Activated CD4-positive, alpha-beta memory T cell treated with anti-CD3 and anti-CD28 coated beads for 36 hours (primary cell): ENCODE data around the gene ASXL1. TPM values are rescaled to one million over a fixed set of nuclear protein-coding genes. Genes with fewer than 3 reads are reported as not detected.
"Not testable (repeated sequence)": the region's sequence is repeated elsewhere in the genome, so short reads cannot be mapped to it uniquely, and the experiment has no call there.

ENCODE experiments used
- CTCF ChIA-PET: fragments of 350-600 bp; sonication (Branson Sonifier 250); formaldehyde crosslinking; loops from one replicate; lab custom pipeline; 2021; ENCODE audit warnings: antibody characterized with exemption, inconsistent platforms; lab: Charles Lee
- POLR2A ChIA-PET: fragments of 350-600 bp; sonication (Branson Sonifier 250); formaldehyde crosslinking; loops from one replicate; lab custom pipeline; 2021; ENCODE audit warnings: antibody characterized with exemption; lab: Charles Lee
- DNase-seq: peaks from one replicate; pipeline ENCODE4 v3.0.0-alpha.2; 2020
- H3K27ac Mint-ChIP-seq: one replicate; pipeline ENCODE4 v1.8.0; 2021; ENCODE audit warnings: mixed read lengths
- H3K27me3 Mint-ChIP-seq: one replicate; pipeline ENCODE4 v1.8.0; 2021; ENCODE audit warnings: mixed read lengths
- H3K36me3 Mint-ChIP-seq: one replicate; pipeline ENCODE4 v1.8.0; 2021; ENCODE audit warnings: mixed read lengths
- H3K4me1 Mint-ChIP-seq: one replicate; pipeline ENCODE4 v1.8.0; 2021; ENCODE audit warnings: low read depth, mixed read lengths
- H3K4me3 Mint-ChIP-seq: one replicate; pipeline ENCODE4 v1.8.0; 2021; ENCODE audit warnings: mild to moderate bottlenecking, mixed read lengths
- H3K9me3 Mint-ChIP-seq: one replicate; pipeline ENCODE4 v1.8.0; 2021; ENCODE audit warnings: mixed read lengths
- intact Hi-C: fragments of 100-400 bp; cut with micrococcal nuclease; formaldehyde crosslinking; loops from one replicate; pipeline ENCODE4 v1.15.1; 2023
- total RNA-seq, 2 experiments: library from RNA; stranded (reverse); gene quantifications; one replicate each; pipeline ENCODE4 v1.2.3, GENCODE V29; 2021

The ASXL1 gene
- total RNA-seq, 2 experiments from 2014 or later, result 141 to 147 TPM

DNA sequence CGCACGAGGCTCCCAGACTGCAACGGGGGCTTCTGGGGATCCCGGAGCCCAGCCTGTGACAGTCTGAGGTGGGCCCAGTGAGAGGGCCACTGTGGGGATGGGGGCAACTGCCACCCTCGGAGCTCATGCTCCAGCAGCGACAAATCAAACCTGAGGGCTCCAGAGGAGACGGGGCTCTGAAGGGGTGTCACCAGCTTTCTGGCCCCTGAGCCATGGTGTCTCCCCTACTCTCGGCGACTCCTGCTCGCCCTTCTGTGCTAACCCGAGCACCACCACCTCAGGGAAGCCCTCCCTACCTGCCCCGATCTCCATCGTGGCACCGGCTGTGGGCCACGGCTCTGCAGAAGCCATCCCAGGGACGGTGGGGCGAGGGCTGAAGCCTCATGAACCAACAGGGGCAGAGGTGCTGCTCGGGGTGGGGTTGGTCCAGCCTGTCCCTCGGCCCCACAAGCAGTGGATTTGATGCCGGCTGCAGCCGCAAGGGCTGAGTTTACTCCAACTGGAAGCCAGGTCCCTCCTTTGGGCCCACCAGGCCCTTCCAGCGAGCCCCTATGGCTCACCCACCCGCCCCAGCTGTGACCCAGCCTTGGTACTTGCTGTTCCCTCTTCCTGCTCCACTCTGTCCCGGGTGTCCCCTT lies 102.7 kb downstream of the ASXL1 start:
- ChIA-PET CTCF (no interaction called here), POLR2A (no interaction called here)
- H3K36me3 Mint-ChIP-seq, result peaks cover 3% of the 10 kb centered on the region
- no peak overlapping the region for H3K27ac Mint-ChIP-seq
- DNase-seq, result no peak
- H3K27me3 Mint-ChIP-seq, result no peaks in the 10 kb centered on the region
- H3K4me3 Mint-ChIP-seq, result no peak overlapping the region
- H3K9me3 Mint-ChIP-seq, result no peaks in the 10 kb centered on the region
- peaks cover 3% of the 10 kb centered on the region for H3K4me1 Mint-ChIP-seq
- intact Hi-C loops, result no loop called here

DNA sequence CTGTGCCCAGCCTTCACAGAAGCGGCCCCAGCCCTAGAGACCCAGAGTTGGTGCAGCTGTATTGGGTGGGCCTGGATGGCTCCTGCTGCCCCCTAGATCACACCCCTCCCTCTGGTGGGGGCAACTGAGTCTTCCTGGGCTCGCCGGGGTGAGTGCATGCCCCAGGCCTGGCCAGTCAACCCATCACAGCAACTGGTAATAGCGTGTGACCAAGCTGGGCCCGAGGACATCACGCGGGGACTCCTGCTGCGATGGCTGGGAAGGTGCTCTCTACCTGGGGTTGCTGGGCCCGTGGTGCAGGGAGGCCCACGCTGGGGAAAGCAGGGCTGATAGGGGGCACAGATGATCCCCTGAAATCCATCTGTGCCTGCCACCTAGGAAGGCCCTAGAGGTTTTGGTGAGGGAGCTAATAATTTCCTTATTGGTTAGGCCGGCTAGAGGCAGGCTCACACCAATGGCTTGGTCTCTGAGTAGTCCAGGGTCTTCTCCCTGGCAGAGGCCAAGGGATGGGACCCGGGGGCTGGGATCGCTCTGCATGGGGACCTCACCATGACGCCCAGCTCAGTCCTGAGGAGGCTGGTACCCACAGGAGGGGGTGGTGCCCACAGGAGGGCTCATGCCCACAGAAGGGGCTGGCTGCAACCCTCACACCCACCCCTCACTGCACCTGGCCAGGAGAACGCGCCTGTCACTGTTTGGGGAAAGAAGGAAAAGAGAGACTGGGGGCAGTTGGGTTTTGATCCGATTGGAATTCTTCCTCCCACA lies 103.9 kb downstream of the ASXL1 start:
- intact Hi-C loops, result no loop called here
- ChIA-PET CTCF (no interaction called here), POLR2A (interaction anchor here (0.8 kb wide), 1 partner anchor 25 kb away, joined by 3 read pairs; no protein-coding TSS in a partner anchor)
- Mint-ChIP-seq H3K27me3 (no peaks in the 10 kb centered on the region), H3K36me3 (peaks cover 3% of the 10 kb centered on the region), H3K4me3 (no peak overlapping the region), H3K4me1 (peaks cover 3% of the 10 kb centered on the region), H3K9me3 (no peaks in the 10 kb centered on the region), H3K27ac (no peak overlapping the region)
- DNase-seq, result no peak

DNA sequence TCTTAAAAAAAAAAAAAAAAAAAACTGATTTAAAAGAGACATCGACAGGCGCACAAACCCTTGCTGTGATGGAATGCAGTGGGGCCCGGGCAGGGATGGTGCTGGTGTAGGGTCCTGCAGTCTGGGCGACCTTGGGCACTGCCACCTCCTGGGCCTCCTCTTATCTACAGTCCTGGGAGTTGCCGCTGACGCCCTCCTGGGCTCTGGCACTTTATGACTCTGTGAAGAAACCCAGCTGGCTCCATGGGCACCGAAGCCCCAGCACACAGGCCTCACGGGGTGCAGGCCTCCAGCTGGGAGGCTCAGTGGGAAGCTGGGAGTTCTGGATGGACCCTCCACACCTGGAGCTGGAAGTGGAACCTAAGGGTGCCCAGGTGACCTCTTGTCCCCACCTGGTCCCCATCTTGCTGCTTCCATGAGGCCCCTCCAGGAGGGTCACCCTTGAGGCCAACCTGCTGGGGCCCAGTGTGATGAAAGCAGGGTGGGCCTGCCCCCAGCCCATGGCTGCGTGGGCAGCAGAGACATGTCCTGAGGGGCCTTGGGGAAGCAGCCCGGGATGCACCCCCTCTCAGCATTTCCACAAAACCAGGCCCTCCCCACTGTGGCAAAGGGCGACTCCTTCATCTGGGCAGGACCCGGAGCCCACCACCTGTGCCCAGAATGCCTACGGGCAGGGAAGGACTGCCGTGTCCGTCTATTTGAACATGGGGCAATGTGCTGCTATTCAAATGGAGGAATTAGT lies 104.9 kb downstream of the ASXL1 start:
- CTCF ChIA-PET, result no interaction called here
- POLR2A ChIA-PET, result interaction anchor here (0.8 kb wide), 1 partner anchor 26 kb away, joined by 3 read pairs; no protein-coding TSS in a partner anchor

DNA sequence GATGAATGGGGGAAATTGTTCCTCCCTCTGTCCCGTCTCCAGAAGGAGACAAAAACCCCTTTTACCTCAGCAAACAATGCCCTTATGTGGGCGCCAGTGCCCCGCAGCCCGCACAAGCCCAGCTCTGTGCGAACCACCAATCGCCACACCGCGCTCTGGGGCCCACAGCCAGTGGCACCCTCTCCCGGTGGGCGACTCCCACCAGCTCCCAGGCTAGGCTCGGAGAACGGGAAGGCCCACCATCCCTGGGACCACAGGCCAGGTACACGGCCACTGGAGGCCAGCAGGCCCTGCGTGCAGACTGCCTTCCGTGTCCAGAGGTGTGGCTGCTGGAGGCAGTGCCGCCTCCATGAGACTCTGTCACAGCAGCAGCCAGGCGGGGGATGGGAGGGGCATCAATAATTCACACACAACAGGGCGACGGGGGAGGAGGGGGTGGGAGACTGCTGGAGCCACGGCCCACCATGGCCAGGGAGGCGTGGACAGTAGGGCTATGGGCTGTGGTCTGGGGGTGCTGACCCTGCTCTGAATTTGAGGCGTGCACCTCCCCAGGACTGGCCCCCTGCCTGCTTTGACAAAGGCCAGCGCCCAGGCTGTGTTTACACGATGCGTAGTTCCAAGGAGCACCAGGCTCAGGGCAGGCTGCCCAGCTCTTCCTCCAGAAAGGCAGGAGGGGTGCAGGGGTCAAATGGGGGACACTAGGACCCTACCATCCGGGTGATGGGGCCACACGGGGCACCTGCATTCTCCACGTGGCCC lies 105.7 kb downstream of the ASXL1 start:
- DNase-seq, result no peak
- H3K27ac Mint-ChIP-seq, result no peak overlapping the region
- H3K36me3 Mint-ChIP-seq, result peaks cover 3% of the 10 kb centered on the region
- ChIA-PET POLR2A (no interaction called here), CTCF (no interaction called here)
- no peaks in the 10 kb centered on the region for H3K4me1 Mint-ChIP-seq
- no peaks in the 10 kb centered on the region for H3K9me3 Mint-ChIP-seq
- no peaks in the 10 kb centered on the region for H3K27me3 Mint-ChIP-seq
- no peak overlapping the region for H3K4me3 Mint-ChIP-seq
- intact Hi-C loops, result no loop called here

More for the DNA sequence above, 104.9 kb downstream of the ASXL1 start:
- Mint-ChIP-seq H3K9me3 (no peaks in the 10 kb centered on the region), H3K36me3 (peaks cover 3% of the 10 kb centered on the region), H3K27me3 (no peaks in the 10 kb centered on the region), H3K4me1 (peaks cover 1% of the 10 kb centered on the region), H3K27ac (no peak overlapping the region), H3K4me3 (no peak overlapping the region)
- intact Hi-C loops, result no loop called here
- DNase-seq, result no peak

DNA sequence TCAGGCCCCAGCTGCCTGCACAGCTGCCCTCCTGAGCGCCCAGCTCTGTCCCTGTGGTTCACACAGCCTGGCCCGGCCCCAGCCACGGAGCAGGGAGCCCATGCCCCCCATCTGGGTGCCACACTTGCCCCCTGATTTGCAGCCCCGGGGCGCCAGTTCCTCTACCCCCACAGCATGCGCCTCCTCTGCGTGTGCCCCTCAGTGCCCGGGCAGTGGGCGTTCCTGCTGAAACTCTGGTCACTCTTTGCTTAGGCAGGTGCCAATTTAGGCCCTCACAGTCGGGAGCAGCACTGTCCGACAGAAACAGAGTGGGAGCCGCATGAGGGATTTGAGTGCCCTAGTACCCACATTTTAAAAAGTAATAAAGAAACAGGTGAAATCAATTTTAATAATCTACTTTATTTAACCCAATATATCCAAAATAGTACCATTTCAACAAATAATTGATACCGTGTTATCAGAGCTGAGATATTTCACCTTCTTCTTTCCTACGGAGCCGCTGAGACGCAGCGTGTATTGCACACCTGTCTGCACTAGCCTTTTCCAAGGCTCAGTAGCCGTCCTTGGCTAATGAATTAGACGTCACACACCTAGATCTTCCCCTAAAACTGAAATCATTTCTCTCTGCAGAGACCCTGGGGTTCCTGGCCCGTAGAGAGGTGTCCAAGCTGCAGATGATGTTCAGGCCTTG lies 106.4 kb downstream of the ASXL1 start:
- Mint-ChIP-seq H3K27me3 (no peaks in the 10 kb centered on the region), H3K9me3 (no peaks in the 10 kb centered on the region), H3K36me3 (peaks cover 3% of the 10 kb centered on the region), H3K27ac (no peak overlapping the region), H3K4me3 (no peak overlapping the region), H3K4me1 (no peaks in the 10 kb centered on the region)
- no peak for DNase-seq
- intact Hi-C loops, result loop anchor here (5.0 kb wide), 1 partner anchor 188 kb away; no protein-coding TSS in a partner anchor
- ChIA-PET CTCF (no interaction called here), POLR2A (no interaction called here)

DNA sequence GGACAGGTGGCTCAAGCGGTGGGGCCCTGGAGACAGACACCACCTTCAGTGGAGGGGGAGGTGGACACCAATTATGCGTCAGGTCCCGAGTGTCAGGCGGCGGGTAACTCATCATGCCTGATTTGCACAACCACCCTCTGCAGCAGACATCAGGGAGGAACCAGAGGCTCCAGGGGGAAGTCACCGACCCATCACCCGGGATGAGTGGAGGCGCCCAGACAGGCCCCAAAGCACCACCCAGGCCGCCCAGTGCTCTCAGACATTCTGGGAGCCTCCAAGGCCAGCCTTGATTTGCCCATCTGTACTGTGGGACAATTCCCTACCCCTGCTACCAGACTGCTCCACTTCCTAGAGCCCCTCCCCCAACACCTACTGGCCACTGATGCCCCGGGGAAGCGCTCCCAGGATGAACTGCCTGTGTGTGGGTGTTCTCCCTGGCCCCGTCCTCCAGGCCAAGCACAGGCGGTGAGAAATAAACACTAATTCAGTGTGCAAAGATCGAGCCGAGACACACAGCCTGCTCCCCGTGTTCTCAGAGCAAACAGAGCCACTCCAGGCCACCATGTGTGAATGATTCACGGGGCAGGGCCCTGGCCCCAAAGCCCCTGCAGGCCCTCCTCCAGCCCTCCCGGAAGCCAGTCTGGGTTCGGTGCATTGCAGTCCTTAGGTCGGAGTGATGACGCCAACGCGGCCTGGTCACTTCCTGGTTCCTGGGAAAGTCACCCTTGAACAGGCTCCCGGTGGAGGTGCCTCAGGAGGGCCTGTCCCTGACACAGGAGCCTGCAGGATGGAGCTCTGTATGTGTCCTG lies 107.2 kb downstream of the ASXL1 start:
- DNase-seq, result no peak
- ChIA-PET CTCF (no interaction called here), POLR2A (no interaction called here)
- Mint-ChIP-seq H3K4me3 (no peak overlapping the region), H3K27me3 (no peaks in the 10 kb centered on the region), H3K36me3 (peaks cover 3% of the 10 kb centered on the region), H3K27ac (no peak overlapping the region), H3K9me3 (no peaks in the 10 kb centered on the region), H3K4me1 (peaks cover 2% of the 10 kb centered on the region)
- intact Hi-C loops, result loop anchor here (5.0 kb wide), 1 partner anchor 187 kb away; no protein-coding TSS in a partner anchor

DNA sequence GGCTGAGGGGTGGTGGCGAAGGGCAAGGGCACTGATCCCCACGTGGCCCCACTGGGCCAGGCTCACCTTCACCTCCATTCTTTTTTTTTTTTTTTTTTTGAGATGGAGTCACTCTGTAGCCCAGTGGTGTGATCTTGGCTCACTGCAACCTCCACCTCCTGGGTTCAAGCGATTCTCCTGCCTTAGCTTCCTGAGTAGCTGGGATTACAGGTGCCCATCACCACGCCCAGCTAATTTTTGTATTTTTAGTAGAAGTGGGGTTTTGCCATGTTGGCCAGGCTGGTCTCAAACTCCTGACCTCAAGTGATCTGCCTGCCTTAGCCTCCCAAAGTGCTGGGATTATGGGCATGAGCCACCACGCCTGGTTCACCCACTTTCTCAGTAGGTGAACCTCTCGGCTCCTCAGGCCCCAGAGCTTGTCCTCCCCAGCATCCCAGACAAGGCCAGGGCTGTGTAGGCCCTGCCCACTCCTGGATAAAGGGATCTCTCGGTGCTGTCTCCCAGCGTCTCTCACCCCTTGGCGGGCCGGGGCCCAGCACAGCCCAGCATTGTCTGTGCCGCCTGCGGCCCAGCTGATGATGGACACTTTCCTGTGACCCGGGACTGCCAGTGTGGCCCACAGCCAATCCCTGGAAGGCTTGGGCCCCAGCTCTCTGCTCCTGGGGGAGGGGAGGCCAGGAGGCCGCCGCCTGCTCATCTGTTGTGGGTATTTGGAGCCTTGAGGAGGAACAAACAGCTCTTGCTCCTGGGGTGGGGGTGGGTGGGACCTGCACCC lies 108.0 kb downstream of the ASXL1 start:
- intact Hi-C loops, result loop anchor here (5.0 kb wide), 1 partner anchor 186 kb away; no protein-coding TSS in a partner anchor
- H3K9me3 Mint-ChIP-seq, CTCF ChIA-PET, POLR2A ChIA-PET, DNase-seq, H3K4me1 Mint-ChIP-seq, H3K27me3 Mint-ChIP-seq, H3K4me3 Mint-ChIP-seq, H3K36me3 Mint-ChIP-seq, H3K27ac Mint-ChIP-seq: not testable (repeated sequence)

DNA sequence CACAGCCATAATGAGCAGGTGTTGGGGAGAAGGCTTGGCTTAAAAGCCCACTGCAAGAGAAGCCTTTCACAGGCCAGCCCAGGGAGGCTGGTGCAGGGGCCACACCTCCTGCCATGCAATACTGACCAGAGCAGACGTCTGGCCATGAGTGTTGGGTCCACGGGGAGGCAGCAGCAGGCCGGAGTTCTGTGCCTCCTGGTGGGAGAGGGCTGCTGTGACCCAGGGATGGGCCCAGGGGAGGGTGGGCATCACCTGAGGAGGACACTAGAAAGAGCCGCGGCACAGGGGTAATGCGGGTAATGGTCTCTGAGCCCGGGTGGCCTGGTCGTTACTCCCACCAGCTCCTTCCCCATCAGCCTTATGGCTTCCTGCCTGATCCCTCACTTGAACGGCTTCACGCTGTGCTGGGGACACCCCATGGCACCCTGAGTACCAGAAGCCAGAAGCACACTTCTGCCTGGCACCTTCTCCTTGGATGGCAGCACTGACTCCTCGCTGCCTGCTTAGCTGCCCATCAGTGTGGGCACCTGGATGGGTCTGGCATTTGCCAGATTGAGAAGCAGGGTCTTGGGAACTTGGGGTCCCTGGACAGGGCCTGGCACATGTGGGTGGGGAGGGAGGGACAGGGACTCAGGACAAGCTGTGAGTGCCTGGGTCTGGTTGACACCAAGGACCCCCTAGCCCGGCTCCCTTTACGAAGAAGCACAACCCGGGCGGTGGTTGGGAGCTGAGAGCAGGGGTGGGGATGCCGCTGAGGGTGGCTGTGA lies 108.8 kb downstream of the ASXL1 start:
- no peak overlapping the region for H3K4me3 Mint-ChIP-seq
- H3K4me1 Mint-ChIP-seq, result peaks cover 2% of the 10 kb centered on the region
- DNase-seq, result no peak
- peaks cover 3% of the 10 kb centered on the region for H3K36me3 Mint-ChIP-seq
- ChIA-PET CTCF (no interaction called here), POLR2A (no interaction called here)
- no peaks in the 10 kb centered on the region for H3K9me3 Mint-ChIP-seq
- no peak overlapping the region for H3K27ac Mint-ChIP-seq
- no peaks in the 10 kb centered on the region for H3K27me3 Mint-ChIP-seq
- intact Hi-C loops, result loop anchor here (5.0 kb wide), 1 partner anchor 185 kb away; no protein-coding TSS in a partner anchor

DNA sequence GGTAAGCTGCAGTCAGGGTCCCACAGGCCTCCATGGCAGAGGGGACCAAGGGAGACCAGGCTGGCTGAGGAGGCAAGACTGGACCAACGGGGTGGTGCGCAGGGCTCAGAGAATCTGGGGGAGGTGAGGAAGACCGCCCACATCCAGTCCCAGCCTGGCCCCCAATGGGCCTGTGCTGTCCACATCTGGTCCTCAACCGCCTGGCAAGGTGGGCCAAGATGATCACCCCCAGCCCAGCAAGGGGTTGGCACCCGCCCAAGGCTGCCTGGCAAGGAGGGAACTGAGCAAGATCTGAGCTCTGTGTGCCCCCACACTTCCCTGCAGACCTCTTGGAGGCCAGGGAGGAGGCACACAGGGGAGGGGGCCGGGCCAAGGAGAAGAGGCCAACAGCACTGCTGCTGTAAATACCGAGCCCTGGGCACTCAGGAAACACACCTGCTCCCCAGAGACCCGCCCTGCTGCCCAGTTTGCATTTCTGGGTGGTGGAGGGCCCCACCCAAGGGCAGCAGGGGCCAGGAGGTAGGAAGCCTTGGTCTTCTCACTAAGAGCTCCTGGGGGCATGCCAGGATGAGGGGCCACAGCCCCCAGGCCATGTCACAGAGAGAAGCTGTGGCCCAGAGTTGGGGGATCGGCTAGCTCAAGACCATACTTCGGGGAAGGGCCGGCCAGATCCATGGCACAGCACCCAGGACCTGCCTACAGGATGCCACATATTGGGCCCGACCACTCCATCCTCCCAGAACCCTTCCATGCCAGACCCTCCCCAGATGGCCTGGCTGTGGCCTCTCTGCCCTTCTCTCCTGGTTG lies 109.6 kb downstream of the ASXL1 start:
- Mint-ChIP-seq H3K27me3 (no peaks in the 10 kb centered on the region), H3K4me3 (no peak overlapping the region), H3K36me3 (no peaks in the 10 kb centered on the region), H3K9me3 (no peaks in the 10 kb centered on the region), H3K27ac (no peak overlapping the region), H3K4me1 (peaks cover 2% of the 10 kb centered on the region)
- intact Hi-C loops, result loop anchor here (5.0 kb wide), 1 partner anchor 185 kb away; no protein-coding TSS in a partner anchor
- POLR2A ChIA-PET, result no interaction called here
- CTCF ChIA-PET, result interaction anchor here (1.0 kb wide), 1 partner anchor 185 kb away, joined by 3 read pairs; no protein-coding TSS in a partner anchor
- DNase-seq, result no peak
